GM04504 (cell line): ENCODE data around the gene PIAS1.

Source experiments
- DNase-seq: peaks from one replicate; pipeline ENCODE4 v3.0.0-alpha.2; 2012; ENCODE audit warnings: low read depth

The PIAS1 gene

DNA sequence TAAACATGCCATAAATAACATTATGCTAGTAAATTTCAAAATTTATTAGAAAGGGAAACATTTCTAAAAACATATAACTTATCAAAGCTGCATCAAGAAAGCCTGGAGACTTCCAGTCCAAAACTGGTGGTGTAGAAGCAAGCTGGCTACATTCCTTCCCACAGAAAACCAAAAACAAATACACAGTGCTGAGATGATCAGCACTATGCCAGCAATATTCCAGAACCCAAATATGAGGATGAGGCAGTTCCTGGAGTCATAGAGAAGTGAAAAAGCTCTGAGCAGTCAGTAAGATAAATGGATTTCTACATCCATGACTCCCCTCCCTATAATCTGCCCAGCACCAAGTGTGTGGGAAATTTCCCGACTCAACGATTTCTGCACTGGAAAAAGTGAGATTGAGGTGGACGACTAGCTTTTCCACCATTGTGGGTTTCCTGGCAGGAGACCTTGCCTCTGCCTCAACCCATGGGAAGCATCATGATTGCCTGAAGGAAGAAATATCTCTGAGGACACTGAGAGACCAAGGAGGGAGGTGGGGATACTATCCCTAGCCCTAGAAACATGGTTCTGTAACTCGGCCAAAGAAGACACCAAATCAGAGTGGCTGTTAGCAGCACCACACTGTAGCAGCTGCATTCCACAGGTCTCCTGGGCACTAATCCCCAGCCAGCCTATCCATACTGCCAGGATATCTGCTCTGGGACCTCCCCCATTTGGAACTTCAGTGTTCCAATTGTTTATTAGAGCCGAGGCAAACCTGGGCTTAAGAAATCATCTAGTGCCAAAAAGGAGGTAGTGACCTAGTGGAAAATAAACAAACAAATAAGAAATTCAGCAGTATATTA, 187.2 kb downstream of the PIAS1 start:
- no peak for DNase-seq
